MM.1S (cell line): ENCODE results near the gene ATP8B1.

Experiments used
- CTCF ChIP-seq: fragments of 300-600 bp; sonication (generic); IDR thresholded peaks from 2 replicates; pipeline ENCODE4 v1.5.1; 2016; ENCODE audit warnings: antibody characterized with exemption, low read length, mixed read lengths
- EZH2 ChIP-seq: fragments of 300-600 bp; sonication (generic); optimal IDR thresholded peaks from 2 replicates; pipeline ENCODE3; 2017; ENCODE audit warnings: low read depth, mild to moderate bottlenecking, antibody characterized with exemption, low read length, mixed read lengths
- EZH2phosphoT487 ChIP-seq: fragments of 300-600 bp; sonication (generic); IDR thresholded peaks from 2 replicates; pipeline ENCODE4 v1.6.1; 2018; ENCODE audit warnings: antibody characterized with exemption, low read length

- TF ChIP-seq EZH2phosphoT487 (no peak), EZH2 (no peak), CTCF (no peak)
Observed at GRCh38 chr18:57784801-57785114, 18.4 kb downstream of the ATP8B1 start.
